K562 (cell line): ENCODE results near the gene TBC1D2. TPM values are rescaled to one million over a fixed set of nuclear protein-coding genes. Genes with fewer than 3 reads are reported as not detected.

Source experiments
- CBX3 ChIP-seq, 2 experiments: IDR thresholded peaks; 1 replicate in 1 of 2; 2 replicates in 1 of 2; pipeline ENCODE4 v1.6.1; 2012; ENCODE audit warnings: inconsistent platforms in 2 of 2, low read length in 2 of 2, borderline replicate concordance in 1 of 2, control low read depth in 1 of 2
- GABPA ChIP-seq: fragments of 200-800 bp; sonication (Bioruptor generic); conservative IDR thresholded peaks from 2 replicates; pipeline ENCODE4 v1.6.1; 2016; ENCODE audit warnings: low read depth, missing genetic modification characterization, missing compliant biosample characterization
- KLF16 ChIP-seq: IDR thresholded peaks from 2 replicates; pipeline ENCODE4 v1.6.1; 2016; ENCODE audit warnings: antibody characterized with exemption
- KLF6 ChIP-seq: fragments of 250-450 bp; sonication (Bioruptor Pico); IDR thresholded peaks from 2 replicates; pipeline ENCODE4 v1.4.0; 2020; ENCODE audit warnings: mild to moderate bottlenecking, moderate library complexity, borderline replicate concordance
- MCM5 ChIP-seq: fragments of 450-650 bp; IDR thresholded peaks from 2 replicates; pipeline ENCODE4 v1.6.1; 2016; ENCODE audit warnings: low read depth
- SIRT6 ChIP-seq: IDR thresholded peaks from one replicate; pipeline ENCODE4 v1.6.1; 2012; ENCODE audit warnings: low read depth, mild to moderate bottlenecking, control low read depth, inconsistent platforms, low read length, moderate library complexity
- SRF ChIP-seq, 2 experiments: fragments of 250-450, 450-650 bp in 1 of 2; sonication (Bioruptor Pico) in 1 of 2; sonication (generic) in 1 of 2; formaldehyde crosslinking; IDR thresholded peaks; 2 replicates each; pipeline versions ENCODE4 v1.5.0 to v1.5.1; 2020 to 2022; ENCODE audit warnings: mild to moderate bottlenecking in 1 of 2, missing genetic modification reagents in 1 of 2
- TARDBP ChIP-seq: fragments of 450-650 bp; IDR thresholded peaks from 2 replicates; pipeline ENCODE4 v1.6.1; 2016
- VEZF1 ChIP-seq: fragments of 200-800 bp; sonication (Bioruptor generic); IDR thresholded peaks from 2 replicates; pipeline ENCODE4 v1.6.1; 2017; ENCODE audit warnings: missing genetic modification characterization, missing compliant biosample characterization
- ZBED1 ChIP-seq: IDR thresholded peaks from 2 replicates; pipeline ENCODE4 v1.6.1; 2014
- ZBTB11 ChIP-seq, 3 experiments: fragments of 200-800 bp in 1 of 3; fragments of 250-450 bp in 1 of 3; fragments of 450-650 bp in 1 of 3; sonication (Bioruptor Pico) in 1 of 3; sonication (Bioruptor generic) in 1 of 3; formaldehyde crosslinking in 1 of 3; IDR thresholded peaks; 2 replicates each; pipeline versions ENCODE4 v1.6.1 to v1.8.0; 2016 to 2022; ENCODE audit warnings: mild to moderate bottlenecking in 2 of 3, missing genetic modification characterization in 2 of 3, missing compliant biosample characterization in 1 of 3, moderate library complexity in 1 of 3
- ZEB2 ChIP-seq: fragments of 450-650 bp; IDR thresholded peaks from 2 replicates; pipeline ENCODE4 v1.6.1; 2016
- ZKSCAN1 ChIP-seq: fragments of 150-350 bp; IDR thresholded peaks from 2 replicates; pipeline ENCODE4 v1.6.1; 2016; ENCODE audit warnings: low read depth, low read length
- ZNF583 ChIP-seq: fragments of 250-450 bp; sonication (Bioruptor Pico); IDR thresholded peaks from 2 replicates; pipeline ENCODE4 v1.4.0; 2020
- ZNF592 ChIP-seq: fragments of 450-650 bp; IDR thresholded peaks from 2 replicates; pipeline ENCODE4 v1.6.1; 2017; ENCODE audit warnings: antibody characterized with exemption, mild to moderate bottlenecking
- polyA plus RNA-seq, 8 experiments: library from polyadenylated mRNA; depleted of rRNA in 4 of 8; stranded (reverse) in 5 of 8; unstranded in 3 of 8; fragments of >200 nt; fragmentation: Nextera tagmentation in 2 of 8; fragmentation: Illumina TruSeq in 1 of 8; extraction: Ambion mirVana in 2 of 8; extraction: Trizol in 1 of 8; gene quantifications; 2 replicates each; pipeline versions ENCODE4 v1.2.1 to v1.2.3, GENCODE V29; 2011 to 2014; ENCODE audit warnings: inconsistent platforms in 1 of 8, missing spikeins in 1 of 8
- total RNA-seq, 7 experiments: library from RNA; depleted of rRNA in 6 of 7; stranded (reverse); fragments of >200 nt in 6 of 7; fragmentation: Illumina TruSeq in 2 of 7; extraction: Trizol in 2 of 7; gene quantifications; 2 replicates each; pipeline versions ENCODE4 v1.2.1 to v1.2.3, GENCODE V29; 2011 to 2021; ENCODE audit warnings: low replicate concordance in 1 of 7
- TF ChIP-seq, protein P1 (sequence below): sonication (generic); formaldehyde crosslinking; IDR thresholded peaks from 2 replicates; pipeline ENCODE4 v1.5.0; 2020; ENCODE audit warnings: missing genetic modification reagents

The TBC1D2 gene
- total and polyA plus RNA-seq, 9 of the 15 experiments (the other 6 are each of a cell fraction or from before 2014, with no cell fraction given), result 0.10 to 7.0 (median 2.5) TPM

GRCh38 chr9:98240475-98240874 is 15.0 kb downstream of the TBC1D2 start (continued):
- TF ChIP-seq GABPA (no peak), ZKSCAN1 (0 out of 2 replicates have a peak, but pooled peaks have one; percentile 64), ZBTB11 (CRISPR knock-in tag; IDR thresholded peaks at IDR 0.05) (peak in 1 of 3 experiments; percentile 58; a peak in 1 of 6 replicates), ZNF583 (CRISPR knock-in tag) (peak; percentile 68; the same call in 1 of the 2 replicates), KLF16 (peak; percentile 70; the same call in 1 of the 2 replicates), SRF (CRISPR knock-in tag; IDR thresholded peaks at IDR 0.05) (peak in 1 of 2 experiments; percentile 62; a peak in 2 of 4 replicates), CBX3 (IDR thresholded peaks at IDR 0.05; ENCODE audit: borderline replicate concordance in 1 of 2, low read length in 2 of 2) (no peak), ZEB2 (peak; percentile 18; the same call in 1 of the 2 replicates), SIRT6 (no peak), ZBED1 (0 out of 2 replicates have a peak, but pooled peaks have one; percentile 66), ZNF592 (peak; percentile 72), KLF6 (CRISPR knock-in tag) (peak; percentile 24; the same call in 1 of the 2 replicates), TARDBP (peak; percentile 68; the same call in 1 of the 2 replicates), MCM5 (no peak), VEZF1 (CRISPR knock-in tag) (peak; percentile 68)
- TF ChIP-seq, protein P1, sequence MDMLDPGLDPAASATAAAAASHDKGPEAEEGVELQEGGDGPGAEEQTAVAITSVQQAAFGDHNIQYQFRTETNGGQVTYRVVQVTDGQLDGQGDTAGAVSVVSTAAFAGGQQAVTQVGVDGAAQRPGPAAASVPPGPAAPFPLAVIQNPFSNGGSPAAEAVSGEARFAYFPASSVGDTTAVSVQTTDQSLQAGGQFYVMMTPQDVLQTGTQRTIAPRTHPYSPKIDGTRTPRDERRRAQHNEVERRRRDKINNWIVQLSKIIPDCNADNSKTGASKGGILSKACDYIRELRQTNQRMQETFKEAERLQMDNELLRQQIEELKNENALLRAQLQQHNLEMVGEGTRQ (CRISPR knock-in tag), result peak; percentile 25; the same call in 1 of the 2 replicates
